Ishikawa (cell line): ENCODE measurements around the gene OSGIN1.

Experiments used
- CEBPB ChIP-seq: IDR thresholded peaks from 2 replicates; pipeline ENCODE4 v1.6.1; 2012
- CREB1 ChIP-seq: IDR thresholded peaks from 2 replicates; pipeline ENCODE4 v1.6.1; 2012; ENCODE audit warnings: low read depth
- EGR1 ChIP-seq: IDR thresholded peaks from 2 replicates; pipeline ENCODE4 v1.6.1; 2012
- EP300 ChIP-seq: IDR thresholded peaks from 2 replicates; pipeline ENCODE4 v1.6.1; 2012; ENCODE audit warnings: borderline replicate concordance
- FOXM1 ChIP-seq: IDR thresholded peaks from 2 replicates; pipeline ENCODE4 v1.6.1; 2012; ENCODE audit warnings: low read depth, borderline replicate concordance
- NFIC ChIP-seq: IDR thresholded peaks from 2 replicates; pipeline ENCODE4 v1.6.1; 2012
- RAD21 ChIP-seq: IDR thresholded peaks from 2 replicates; pipeline ENCODE4 v1.6.1; 2012; ENCODE audit warnings: low read depth
- TAF1 ChIP-seq: IDR thresholded peaks from 2 replicates; pipeline ENCODE4 v1.6.1; 2012; ENCODE audit warnings: low read depth, mild to moderate bottlenecking
- TCF12 ChIP-seq: IDR thresholded peaks from 2 replicates; pipeline ENCODE4 v1.6.1; 2012; ENCODE audit warnings: low read depth
- TEAD4 ChIP-seq: IDR thresholded peaks from 2 replicates; pipeline ENCODE4 v1.6.1; 2012
- YY1 ChIP-seq: IDR thresholded peaks from 2 replicates; pipeline ENCODE4 v1.6.1; 2012; ENCODE audit warnings: low read depth
- ZBTB7A ChIP-seq: IDR thresholded peaks from 2 replicates; pipeline ENCODE4 v1.6.1; 2012; ENCODE audit warnings: low read depth
- TF ChIP-seq, protein P1 (sequence below): IDR thresholded peaks from 2 replicates; pipeline ENCODE4 v1.6.1; 2012; ENCODE audit warnings: low read depth, mild to moderate bottlenecking
- TF ChIP-seq, protein P2 (sequence below): IDR thresholded peaks from 2 replicates; pipeline ENCODE4 v1.6.1; 2012
- TF ChIP-seq, protein P3 (sequence below): IDR thresholded peaks from 2 replicates; pipeline ENCODE4 v1.6.1; 2012

The OSGIN1 gene

DNA sequence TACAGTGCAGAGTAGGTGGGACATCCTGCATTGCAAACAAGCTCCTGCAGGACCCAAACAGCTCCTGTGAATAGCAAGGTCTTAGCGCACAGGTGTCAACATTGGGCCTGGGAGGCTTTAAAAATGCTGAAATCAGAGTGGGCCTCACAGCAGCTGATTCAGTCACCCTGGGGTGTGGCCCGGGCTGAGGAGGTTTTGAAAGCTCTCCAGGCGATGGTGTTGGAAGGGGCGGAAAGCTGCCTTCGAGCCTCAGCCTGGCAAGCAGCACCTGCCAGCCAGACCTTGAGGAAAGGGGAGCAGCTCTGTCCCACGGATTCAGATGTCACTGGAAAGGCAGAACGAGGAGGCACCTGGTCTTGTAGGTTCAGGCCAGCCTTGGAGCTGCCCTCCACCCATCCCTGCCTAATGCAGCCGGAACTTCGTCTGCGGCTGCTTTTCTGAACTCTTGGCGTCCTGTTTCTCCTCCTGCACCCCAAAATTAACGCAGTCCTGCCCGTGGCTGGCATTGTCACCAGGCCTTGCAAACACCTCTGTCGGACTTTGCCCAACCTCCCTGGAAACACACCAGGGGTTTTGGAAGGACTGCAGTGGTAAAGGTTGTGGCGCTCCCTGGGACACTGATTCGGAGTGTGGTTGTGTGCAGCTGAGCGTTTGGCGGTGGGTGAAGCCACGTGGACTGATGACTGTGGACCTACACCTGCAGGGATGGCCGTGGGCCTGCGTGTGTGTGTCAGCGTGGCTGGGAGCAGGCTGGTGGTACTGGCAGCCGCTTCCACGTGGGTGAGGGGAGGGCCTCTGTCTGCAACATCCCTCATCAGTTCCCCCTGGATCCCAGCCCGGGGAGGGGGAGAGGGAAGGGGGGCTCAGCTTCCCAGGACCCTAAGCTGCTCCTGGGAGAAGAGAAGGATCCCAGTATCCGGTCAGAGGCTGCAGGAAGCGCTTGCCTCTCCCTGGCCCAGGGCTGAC is 18.4 kb downstream of the OSGIN1 start:
- TF ChIP-seq, protein P1, sequence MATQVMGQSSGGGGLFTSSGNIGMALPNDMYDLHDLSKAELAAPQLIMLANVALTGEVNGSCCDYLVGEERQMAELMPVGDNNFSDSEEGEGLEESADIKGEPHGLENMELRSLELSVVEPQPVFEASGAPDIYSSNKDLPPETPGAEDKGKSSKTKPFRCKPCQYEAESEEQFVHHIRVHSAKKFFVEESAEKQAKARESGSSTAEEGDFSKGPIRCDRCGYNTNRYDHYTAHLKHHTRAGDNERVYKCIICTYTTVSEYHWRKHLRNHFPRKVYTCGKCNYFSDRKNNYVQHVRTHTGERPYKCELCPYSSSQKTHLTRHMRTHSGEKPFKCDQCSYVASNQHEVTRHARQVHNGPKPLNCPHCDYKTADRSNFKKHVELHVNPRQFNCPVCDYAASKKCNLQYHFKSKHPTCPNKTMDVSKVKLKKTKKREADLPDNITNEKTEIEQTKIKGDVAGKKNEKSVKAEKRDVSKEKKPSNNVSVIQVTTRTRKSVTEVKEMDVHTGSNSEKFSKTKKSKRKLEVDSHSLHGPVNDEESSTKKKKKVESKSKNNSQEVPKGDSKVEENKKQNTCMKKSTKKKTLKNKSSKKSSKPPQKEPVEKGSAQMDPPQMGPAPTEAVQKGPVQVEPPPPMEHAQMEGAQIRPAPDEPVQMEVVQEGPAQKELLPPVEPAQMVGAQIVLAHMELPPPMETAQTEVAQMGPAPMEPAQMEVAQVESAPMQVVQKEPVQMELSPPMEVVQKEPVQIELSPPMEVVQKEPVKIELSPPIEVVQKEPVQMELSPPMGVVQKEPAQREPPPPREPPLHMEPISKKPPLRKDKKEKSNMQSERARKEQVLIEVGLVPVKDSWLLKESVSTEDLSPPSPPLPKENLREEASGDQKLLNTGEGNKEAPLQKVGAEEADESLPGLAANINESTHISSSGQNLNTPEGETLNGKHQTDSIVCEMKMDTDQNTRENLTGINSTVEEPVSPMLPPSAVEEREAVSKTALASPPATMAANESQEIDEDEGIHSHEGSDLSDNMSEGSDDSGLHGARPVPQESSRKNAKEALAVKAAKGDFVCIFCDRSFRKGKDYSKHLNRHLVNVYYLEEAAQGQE = no peak
- TF ChIP-seq, protein P2, sequence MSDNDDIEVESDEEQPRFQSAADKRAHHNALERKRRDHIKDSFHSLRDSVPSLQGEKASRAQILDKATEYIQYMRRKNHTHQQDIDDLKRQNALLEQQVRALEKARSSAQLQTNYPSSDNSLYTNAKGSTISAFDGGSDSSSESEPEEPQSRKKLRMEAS = no peak
- TF ChIP-seq FOXM1 (no peak), EGR1 (no peak), YY1 (no peak), TEAD4 (no peak)
- TF ChIP-seq, protein P3, sequence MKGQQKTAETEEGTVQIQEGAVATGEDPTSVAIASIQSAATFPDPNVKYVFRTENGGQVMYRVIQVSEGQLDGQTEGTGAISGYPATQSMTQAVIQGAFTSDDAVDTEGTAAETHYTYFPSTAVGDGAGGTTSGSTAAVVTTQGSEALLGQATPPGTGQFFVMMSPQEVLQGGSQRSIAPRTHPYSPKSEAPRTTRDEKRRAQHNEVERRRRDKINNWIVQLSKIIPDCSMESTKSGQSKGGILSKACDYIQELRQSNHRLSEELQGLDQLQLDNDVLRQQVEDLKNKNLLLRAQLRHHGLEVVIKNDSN = no peak

DNA sequence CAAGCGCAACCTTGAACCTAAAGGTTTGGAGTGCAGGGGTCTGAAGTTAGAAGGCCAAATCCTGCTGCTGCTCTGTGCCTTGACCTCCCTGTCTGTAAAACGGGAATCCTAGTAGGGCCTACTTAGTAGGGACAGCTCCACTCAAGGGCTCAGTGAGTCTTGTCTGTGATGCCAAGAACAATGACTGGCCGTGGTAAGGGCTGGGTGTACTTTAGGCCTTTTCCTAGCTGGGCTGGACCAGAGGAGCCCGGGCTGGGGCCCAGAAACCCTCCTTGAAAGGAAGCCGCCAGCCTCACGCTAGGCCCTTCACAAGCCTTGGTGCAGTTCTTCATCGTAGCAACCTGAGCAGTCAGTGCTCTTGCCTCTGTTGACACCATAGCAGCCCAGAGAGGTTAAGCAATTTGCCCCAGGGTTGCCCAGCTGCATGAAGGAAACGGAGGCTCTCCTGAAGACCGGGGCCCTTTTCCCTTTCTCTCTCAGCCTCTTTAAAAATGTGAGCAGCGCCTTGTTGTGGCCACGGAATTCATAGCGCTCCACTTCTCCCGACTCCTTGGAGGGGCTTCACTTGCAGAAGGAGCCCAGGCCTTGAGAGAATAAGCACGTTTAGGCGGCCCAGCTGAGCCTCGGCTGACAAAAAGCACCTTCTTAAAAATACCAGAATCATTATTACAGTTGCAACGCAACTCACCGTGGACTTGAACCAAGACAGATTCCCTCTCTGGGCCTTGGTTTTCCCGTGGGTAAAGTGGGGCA is 19.4 kb downstream of the OSGIN1 start:
- no peak for TF ChIP-seq ZBTB7A
- TF ChIP-seq TCF12 = no peak
- no peak for TF ChIP-seq EGR1
- no peak for TF ChIP-seq TEAD4
- TF ChIP-seq FOXM1 = no peak
- no peak for TF ChIP-seq CREB1
- TF ChIP-seq YY1 = no peak
- no peak for TF ChIP-seq RAD21
- no peak for TF ChIP-seq EP300
- TF ChIP-seq NFIC = no peak
- no peak for TF ChIP-seq TAF1

DNA sequence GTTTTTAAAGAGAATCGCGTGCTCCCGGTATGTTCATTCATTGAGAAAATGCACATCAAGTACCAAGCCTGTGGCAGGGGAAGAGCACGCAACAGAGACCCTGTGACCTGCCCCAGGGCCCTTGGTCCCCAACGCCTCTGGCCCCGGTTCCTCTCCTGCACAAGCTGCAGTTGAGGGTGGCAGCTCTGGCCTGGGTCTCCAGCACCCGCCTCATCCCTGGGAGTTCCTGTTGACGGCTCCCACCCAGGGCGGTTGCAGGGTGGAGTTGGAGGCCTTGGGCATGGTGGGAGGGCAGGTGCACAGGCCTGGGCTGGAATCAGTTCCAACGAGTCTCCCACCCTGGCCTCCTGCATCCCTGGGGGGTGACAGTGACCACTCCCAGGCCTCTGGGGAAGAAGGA is 20.0 kb downstream of the OSGIN1 start:
- TF ChIP-seq TCF12 = no peak
- no peak for TF ChIP-seq EP300
- TF ChIP-seq ZBTB7A = no peak
- TF ChIP-seq YY1 = no peak
- TF ChIP-seq CREB1 = no peak
- TF ChIP-seq, protein P1 = no peak
- no peak for TF ChIP-seq NFIC
- TF ChIP-seq EGR1 = no peak
- TF ChIP-seq CEBPB = no peak
- TF ChIP-seq, protein P2 = no peak
- TF ChIP-seq, protein P3 = no peak
- TF ChIP-seq TAF1 = no peak

DNA sequence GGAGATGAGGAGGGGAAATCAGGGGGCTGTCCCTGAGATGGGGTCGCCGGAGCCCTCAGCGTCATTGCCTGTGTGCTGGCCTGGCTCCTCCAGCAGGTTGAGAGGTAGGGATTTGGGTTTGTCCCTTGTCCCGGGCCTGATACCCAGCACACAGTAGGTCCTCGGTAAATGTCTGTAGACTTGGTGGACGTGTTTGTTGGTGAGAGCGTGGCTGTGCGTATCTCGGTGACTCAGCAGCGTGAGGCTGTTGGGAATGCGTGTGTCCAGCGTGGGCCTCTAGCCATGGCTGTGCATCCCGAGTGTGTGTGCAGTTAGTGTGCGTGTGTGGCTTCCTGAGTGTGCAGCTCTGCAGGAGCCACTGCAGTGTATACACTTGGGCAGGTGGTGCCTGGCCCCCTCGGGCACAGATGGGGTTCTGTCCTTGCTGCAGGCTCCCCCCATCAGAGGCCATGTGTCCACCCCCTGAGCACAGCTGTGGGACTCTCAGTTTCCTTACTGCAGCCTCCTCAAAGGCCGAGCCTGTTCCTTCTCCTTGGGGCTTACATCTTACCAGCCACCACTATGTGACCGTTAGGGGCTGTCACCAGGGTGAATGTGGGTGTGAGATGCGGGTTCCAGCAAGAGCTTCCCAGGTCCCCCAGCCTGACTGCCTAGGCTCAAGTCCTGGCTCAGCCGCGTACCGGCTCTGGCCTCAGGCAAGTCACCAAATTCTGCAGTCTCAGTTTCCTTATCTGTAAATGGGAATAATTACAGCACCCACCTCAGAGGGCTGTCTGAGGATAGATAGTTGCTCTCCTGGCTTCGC is 20.7 kb downstream of the OSGIN1 start:
- no peak for TF ChIP-seq FOXM1
- TF ChIP-seq EGR1 = no peak
- TF ChIP-seq, protein P1 = no peak
- no peak for TF ChIP-seq EP300
- no peak for TF ChIP-seq TCF12
- TF ChIP-seq, protein P2 = no peak
- TF ChIP-seq CEBPB = no peak
- no peak for TF ChIP-seq YY1
- TF ChIP-seq, protein P3 = no peak
- TF ChIP-seq TAF1 = no peak
- no peak for TF ChIP-seq ZBTB7A
- no peak for TF ChIP-seq NFIC
- no peak for TF ChIP-seq CREB1
- no peak for TF ChIP-seq TEAD4
- no peak for TF ChIP-seq RAD21
